GM12878 (cell line): Measurements from ENCODE around the gene APCDD1. TPM values are rescaled to one million over a fixed set of nuclear protein-coding genes. Genes with fewer than 3 reads are reported as not detected.

Experiments used
- ATAC-seq: fragments of 200-7000 bp; cut with Tn5 transposase; 3 replicates; pipeline ENCODE4 v1.9.1; 2020; ENCODE audit warnings: mild to moderate bottlenecking, moderate library complexity
- BruUV-seq: library from RNA; stranded (reverse); fragments of 400-500 nt; replicated peaks from 2 replicates; lab custom pipeline; 2021; lab: Mats Ljungman, UMichigan
- CTCF ChIA-PET: fragments of 300-600 bp; sonication (Branson Sonifier 250); formaldehyde crosslinking; extraction: SDS; loops from one replicate; lab custom pipeline; 2021; ENCODE audit warnings: inconsistent platforms; lab: Yijun Ruan, JAX
- POLR2A ChIA-PET: fragments of 350-600 bp; formaldehyde crosslinking; extraction: SDS; loops from one replicate; lab custom pipeline; 2021; ENCODE audit warnings: inconsistent platforms; lab: Charles Lee
- RAD21 ChIA-PET: fragments of 300-600 bp; sonication (Branson Sonifier 250); formaldehyde crosslinking; loops from one replicate; lab custom pipeline; 2023; ENCODE audit warnings: antibody characterized with exemption; ENCODE audit not compliant: unreplicated experiment; lab: Charles Lee
- SMC1A ChIA-PET: fragments of 300-600 bp; sonication (Branson Sonifier 250); formaldehyde crosslinking; loops from one replicate; lab custom pipeline; 2023; ENCODE audit not compliant: unreplicated experiment, uncharacterized antibody; lab: Charles Lee
- DNase-seq: peaks from one replicate; pipeline ENCODE4 v3.0.0-alpha.2; 2011; ENCODE audit warnings: low read depth, low spot score
- FAIRE-seq: peaks from 3 replicates; lab custom pipeline; 2011; peaks lifted over from hg19 to GRCh38; lab: Jason Lieb, UNC
- H2AFZ ChIP-seq: 2 replicates; pipeline ENCODE4 v1.6.0; 2011; ENCODE audit warnings: low read depth, low read length, control low read depth; ENCODE audit not compliant: control insufficient read depth
- H3K27ac ChIP-seq: 2 replicates; pipeline ENCODE4 v1.5.1; 2011; ENCODE audit warnings: control low read depth; ENCODE audit not compliant: control insufficient read depth, insufficient read depth
- H3K27me3 ChIP-seq, 2 experiments: replicated peaks in 1 of 2; 2 replicates each; pipeline versions ENCODE4 v1.6.0 to v1.6.1; 2011; ENCODE audit warnings: low read length in 1 of 2; ENCODE audit not compliant: control insufficient read depth in 2 of 2, insufficient read depth in 2 of 2
- H3K36me3 ChIP-seq, 2 experiments: 2 replicates each; pipeline ENCODE4 v1.5.1; 2011; ENCODE audit warnings: low read length in 1 of 2; ENCODE audit not compliant: control insufficient read depth in 2 of 2, insufficient read depth in 2 of 2
- H3K4me1 ChIP-seq: 2 replicates; pipeline ENCODE4 v1.6.1; 2011; ENCODE audit warnings: mild to moderate bottlenecking, low read length, moderate library complexity, mixed read lengths; ENCODE audit not compliant: control insufficient read depth, insufficient read depth
- H3K4me2 ChIP-seq: 2 replicates; pipeline ENCODE4 v1.6.0; 2011; ENCODE audit warnings: control low read depth; ENCODE audit not compliant: control insufficient read depth, insufficient read depth
- H3K4me3 ChIP-seq: fragments of 200-600 bp; sonication (generic); 2 replicates; pipeline ENCODE4 v1.5.1; 2016
- H3K79me2 ChIP-seq: 2 replicates; pipeline ENCODE4 v1.6.0; 2011; ENCODE audit warnings: low read length; ENCODE audit not compliant: control insufficient read depth, insufficient read depth
- H3K9ac ChIP-seq: 2 replicates; pipeline ENCODE4 v1.8.0; 2011; ENCODE audit warnings: low read length, control low read depth, mixed read lengths; ENCODE audit not compliant: control insufficient read depth, insufficient read depth
- H3K9me3 ChIP-seq: replicated peaks from 3 replicates; pipeline ENCODE4 v1.5.1; 2011; ENCODE audit warnings: mild to moderate bottlenecking, low read length; ENCODE audit not compliant: control insufficient read depth, insufficient read depth
- H4K20me1 ChIP-seq: 2 replicates; pipeline ENCODE4 v1.6.0; 2011; ENCODE audit not compliant: control insufficient read depth, insufficient read depth
- ASH2L ChIP-seq: fragments of 300-600, 200-600 bp; sonication (generic); IDR thresholded peaks from 2 replicates; pipeline ENCODE4 v1.6.1; 2017; ENCODE audit warnings: low read depth, mild to moderate bottlenecking, borderline replicate concordance
- CBX3 ChIP-seq: fragments of 200-600 bp; sonication (generic); IDR thresholded peaks from 2 replicates; pipeline ENCODE4 v1.6.1; 2016; ENCODE audit warnings: low read depth, borderline replicate concordance
- CBX5 ChIP-seq: sonication (generic); IDR thresholded peaks from 2 replicates; pipeline ENCODE4 v1.6.1; 2016; ENCODE audit warnings: low read depth, moderate library complexity, mild to moderate bottlenecking, inconsistent platforms
- CHD1 ChIP-seq: IDR thresholded peaks from 2 replicates; pipeline ENCODE4 v1.6.1; 2012; ENCODE audit warnings: low read depth, low read length, improper control_type of control experiment
- CHD2 ChIP-seq: IDR thresholded peaks from 2 replicates; pipeline ENCODE4 v1.6.1; 2011; ENCODE audit warnings: low read depth, low read length, improper control_type of control experiment, borderline replicate concordance
- CHD4 ChIP-seq: fragments of 200-600 bp; sonication (generic); IDR thresholded peaks from 2 replicates; pipeline ENCODE4 v1.6.1; 2016; ENCODE audit warnings: mild to moderate bottlenecking
- CTCF ChIP-seq, 3 experiments: IDR thresholded peaks in 2 of 3; conservative IDR thresholded peaks in 1 of 3; 2 replicates each; pipeline ENCODE4 v1.5.1; 2011; ENCODE audit warnings: low read depth in 3 of 3, low read length in 3 of 3, mild to moderate bottlenecking in 3 of 3, control low read depth in 2 of 3, moderate library complexity in 2 of 3, inconsistent platforms in 1 of 3, mixed read lengths in 1 of 3; ENCODE audit not compliant: control insufficient read depth in 2 of 3, insufficient read depth in 1 of 3; ENCODE audit errors: extremely low read depth in 1 of 3
- GABPA ChIP-seq: IDR thresholded peaks from 2 replicates; pipeline ENCODE4 v1.6.1; 2014; ENCODE audit warnings: antibody characterized with exemption, low read depth, mild to moderate bottlenecking, inconsistent platforms
- HCFC1 ChIP-seq: fragments of 150-350 bp; IDR thresholded peaks from 2 replicates; pipeline ENCODE4 v1.6.1; 2014; ENCODE audit warnings: low read length
- MYB ChIP-seq: fragments of 150-350 bp; IDR thresholded peaks from 2 replicates; pipeline ENCODE4 v1.6.1; 2014; ENCODE audit warnings: mild to moderate bottlenecking, low read depth, low read length, borderline replicate concordance
- RAD51 ChIP-seq: fragments of 450-650 bp; IDR thresholded peaks from 2 replicates; pipeline ENCODE4 v1.6.1; 2016; ENCODE audit warnings: moderate library complexity, mild to moderate bottlenecking, inconsistent platforms
- RELA ChIP-seq: fragments of 450-650 bp; IDR thresholded peaks from 2 replicates; pipeline ENCODE4 v1.8.0; 2014; ENCODE audit warnings: borderline replicate concordance; ENCODE audit not compliant: partially characterized antibody
- SMARCA5 ChIP-seq: fragments of 450-650 bp; IDR thresholded peaks from 2 replicates; pipeline ENCODE4 v1.6.1; 2017; ENCODE audit warnings: mild to moderate bottlenecking
- SREBF2 ChIP-seq: IDR thresholded peaks from 2 replicates; pipeline ENCODE4 v1.6.1; 2012; ENCODE audit warnings: mild to moderate bottlenecking, low read length
- YBX1 ChIP-seq: fragments of 450-650 bp; IDR thresholded peaks from 2 replicates; pipeline ENCODE4 v1.6.1; 2016; ENCODE audit warnings: antibody characterized with exemption
- ZNF217 ChIP-seq: fragments of 450-650 bp; IDR thresholded peaks from 2 replicates; pipeline ENCODE4 v1.6.1; 2017; ENCODE audit warnings: antibody characterized with exemption, mild to moderate bottlenecking
- ZNF384 ChIP-seq: IDR thresholded peaks from 2 replicates; pipeline ENCODE4 v1.6.1; 2012; ENCODE audit warnings: low read depth, mild to moderate bottlenecking, low read length, improper control_type of control experiment, borderline replicate concordance
- WGBS: methylation state at CpG from one replicate; pipeline ENCODE4 v1.1.6; 2016; ENCODE audit warnings: low lambda C conversion rate; ENCODE audit not compliant: insufficient replicate concordance, insufficient coverage; ENCODE audit errors: missing lambda C conversion rate; 5-methylcytosine and 5-hydroxymethylcytosine counted together
- in situ Hi-C: fragments of 300-500 bp; cut with MboI; formaldehyde crosslinking; loops from 9 replicates; pipeline ENCODE4 v1.14.3; 2018; ENCODE audit warnings: mixed read lengths
- intact Hi-C: fragments of 100-400 bp; cut with micrococcal nuclease; formaldehyde crosslinking; loops from one replicate; pipeline ENCODE4 v1.14.2; 2022; ENCODE audit not compliant: unreplicated experiment
- polyA plus RNA-seq, 11 experiments: library from polyadenylated mRNA; depleted of rRNA in 4 of 11; unstranded in 6 of 11; stranded (reverse) in 5 of 11; fragments of >200 nt; fragmentation: Nextera tagmentation in 4 of 11; fragmentation: Illumina TruSeq in 1 of 11; extraction: Ambion mirVana in 4 of 11; extraction: Trizol in 1 of 11; gene quantifications; 1 replicate in 1 of 11; 2 replicates in 10 of 11; pipeline versions ENCODE4 v1.2.1 to v1.2.3, GENCODE V29; 2011 to 2016; ENCODE audit warnings: inconsistent platforms in 2 of 11, missing spikeins in 2 of 11, low read depth in 1 of 11
- total RNA-seq, 4 experiments: library from RNA; depleted of rRNA in 3 of 4; stranded (reverse); fragments of >200 nt in 3 of 4; fragmentation: Illumina TruSeq in 1 of 4; extraction: Trizol in 1 of 4; gene quantifications; 2 replicates each; pipeline versions ENCODE4 v1.2.1 to v1.2.3, GENCODE V29; 2013 to 2021

Gene APCDD1
- total and polyA plus RNA-seq, 10 of the 15 experiments (the other 5 are each of a cell fraction or from before 2014, with no cell fraction given), result not detected

GRCh38 chr18:10405014-10405493 is 49.4 kb upstream of the APCDD1 start:
- ATAC-seq (no peak), FAIRE-seq (no peak), DNase-seq (no peak)
- no peaks in the 10 kb centered on the region for H3K4me1 ChIP-seq
- H3K9me3 ChIP-seq, result no peaks in the 10 kb centered on the region
- 77% methylated on average over 9 of the region's 10 CpGs for WGBS
- no peaks in the 10 kb centered on the region for H3K79me2 ChIP-seq
- H4K20me1 ChIP-seq, result no peaks in the 10 kb centered on the region
- in situ Hi-C loops, result no loop called here
- POLR2A ChIA-PET, result no interaction called here
- intact Hi-C loops, result no loop called here
- no TSS peak for BruUV-seq
- SMC1A ChIA-PET, result no interaction called here
- H3K9ac ChIP-seq, result no peak overlapping the region
- H3K27me3 ChIP-seq, result no peaks in the 10 kb centered on the region; a peak in 2 of 4 replicates
- H3K36me3 ChIP-seq, result no peaks in the 10 kb centered on the region
- H3K27ac ChIP-seq, result no peak overlapping the region
- CTCF ChIA-PET, result no interaction called here
- no peak overlapping the region for H3K4me3 ChIP-seq
- TF ChIP-seq YBX1 (no peak), CHD4 (no peak), RAD51 (no peak), CTCF (IDR thresholded peaks at IDR 0.05 in 2 of 3, conservative IDR thresholded peaks at IDR 0.05 in 1 of 3; ENCODE audit: control insufficient read depth in 2 of 3, extremely low read depth in 1 of 3, insufficient read depth in 1 of 3, low read depth in 3 of 3, low read length in 3 of 3) (no peak), MYB (no peak), SREBF2 (no peak), ZNF384 (no peak), GABPA (no peak), CHD1 (no peak), CBX5 (no peak), SMARCA5 (no peak), CHD2 (no peak), HCFC1 (no peak), ASH2L (no peak), ZNF217 (no peak), CBX3 (no peak), RELA (no peak)
- H2AFZ ChIP-seq, result no peak overlapping the region
- RAD21 ChIA-PET, result no interaction called here
- H3K4me2 ChIP-seq, result no peak overlapping the region
